NAMALWA (cell line): ENCODE results near the gene AAMP.
"Not testable (repeated sequence)": the region's sequence is repeated elsewhere in the genome, so short reads cannot be mapped to it uniquely, and the experiment has no call there.

Experiments used
- DNase-seq: peaks from one replicate; pipeline ENCODE4 v3.0.0-alpha.2; 2015; ENCODE audit warnings: low spot score

AAMP gene

DNA sequence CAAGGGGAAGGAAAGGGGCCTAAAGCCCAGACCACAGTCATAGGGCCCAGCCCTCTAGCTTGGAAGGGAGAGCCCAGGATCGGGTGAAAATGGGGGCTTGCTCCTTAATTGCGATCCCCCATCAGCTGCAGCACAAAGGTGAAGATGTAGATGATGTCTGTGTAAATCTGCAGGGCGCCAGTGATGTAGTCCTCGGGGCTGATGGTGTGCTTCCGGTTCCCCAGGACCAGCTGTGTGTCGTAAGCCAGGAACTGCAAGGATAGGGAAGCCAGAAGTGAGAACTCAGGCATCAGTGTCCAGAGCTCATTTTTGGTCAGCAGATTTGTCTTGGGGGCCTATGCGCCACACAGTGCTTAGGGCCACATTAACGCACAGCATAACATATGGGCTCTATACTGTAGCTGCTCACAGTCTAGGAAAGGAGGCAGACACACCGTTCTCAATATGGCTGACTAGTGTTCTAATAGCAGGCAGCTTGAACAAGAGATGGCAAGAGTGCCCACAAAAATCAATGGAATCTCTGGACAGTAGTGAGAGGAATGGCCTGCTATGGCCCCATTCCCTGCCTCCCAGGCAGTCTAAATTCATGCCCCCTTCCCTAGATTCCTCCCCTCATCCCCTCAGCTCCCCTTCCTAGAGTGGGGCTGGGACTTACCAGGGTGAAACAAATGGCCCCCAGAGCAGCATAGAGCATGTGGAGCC is 5.6 kb upstream of the AAMP start:
- DNase-seq: no peak

DNA sequence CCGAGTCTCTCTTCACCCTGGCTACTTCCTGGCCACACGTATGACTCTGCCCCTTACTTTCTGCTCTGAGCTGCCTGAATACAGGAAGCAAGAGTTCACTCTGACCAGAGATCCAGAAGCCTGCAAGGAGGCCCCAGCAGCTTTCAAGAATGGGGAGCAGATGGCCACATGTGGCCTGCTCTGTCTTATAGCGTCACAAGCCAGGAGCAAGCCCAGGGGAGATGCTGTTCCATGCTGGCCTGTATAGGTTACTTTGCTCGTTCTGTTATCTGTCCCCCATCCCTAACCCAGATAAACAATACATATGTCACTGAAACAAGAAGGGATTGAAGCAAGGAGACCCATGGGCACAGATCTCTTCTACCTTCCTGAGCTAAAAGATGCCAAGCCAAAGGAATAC is 4.6 kb upstream of the AAMP start:
- DNase-seq: no peak

DNA sequence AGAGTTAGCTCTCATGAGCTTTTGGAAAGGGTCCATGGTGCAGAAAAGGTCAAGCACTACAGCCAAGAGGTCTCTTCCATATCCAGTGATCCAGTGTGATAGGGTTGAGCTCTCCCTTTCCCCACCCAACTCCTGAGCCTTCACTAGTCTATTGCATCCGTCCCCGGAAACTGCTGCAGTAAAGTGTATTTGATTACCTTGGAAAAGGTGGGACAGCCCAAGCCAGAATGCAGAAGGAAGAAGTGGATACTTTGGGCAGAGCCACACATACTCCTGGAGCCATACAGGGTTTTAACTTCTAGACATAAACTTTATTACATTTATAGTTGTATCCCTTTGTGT is 3.9 kb upstream of the AAMP start:
- DNase-seq: no peak

DNA sequence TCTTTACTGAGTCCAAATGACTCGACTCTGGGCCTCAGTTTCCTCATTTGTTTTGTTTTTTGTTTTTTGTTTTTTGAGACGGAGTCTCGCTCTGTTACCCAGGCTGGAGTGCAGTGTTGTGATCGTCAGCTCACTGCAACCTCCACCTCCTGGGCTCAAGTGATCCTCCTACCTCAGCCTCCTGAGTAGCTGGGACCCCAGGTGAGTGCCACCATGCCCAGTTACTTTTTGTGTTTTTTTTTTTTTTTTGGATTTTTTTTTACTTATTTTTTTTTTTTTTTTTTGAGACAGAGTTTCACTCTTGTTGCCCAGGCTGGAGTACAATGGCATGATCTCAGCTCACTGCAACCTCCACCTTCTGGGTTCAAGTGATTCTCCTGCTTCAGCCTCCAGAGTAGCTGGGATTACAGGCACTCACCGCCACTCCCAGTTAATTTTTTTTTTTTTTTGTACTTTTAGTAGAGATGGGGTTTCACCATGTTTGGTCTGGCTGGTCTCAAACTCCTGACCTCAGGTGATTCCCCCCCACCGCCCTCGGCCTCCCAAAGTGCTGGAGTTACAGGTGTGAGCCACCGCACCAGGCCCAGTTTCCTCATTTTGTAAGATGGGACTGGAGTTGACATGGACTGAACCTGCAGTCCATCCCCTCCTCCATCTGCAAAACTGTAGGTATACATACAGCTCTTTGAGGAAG is 3.4 kb upstream of the AAMP start:
- not testable (repeated sequence) for DNase-seq

GRCh38 chr2:218272531-218273212 is 2.7 kb upstream of the AAMP start:
- DNase-seq: peak; percentile 92

DNA sequence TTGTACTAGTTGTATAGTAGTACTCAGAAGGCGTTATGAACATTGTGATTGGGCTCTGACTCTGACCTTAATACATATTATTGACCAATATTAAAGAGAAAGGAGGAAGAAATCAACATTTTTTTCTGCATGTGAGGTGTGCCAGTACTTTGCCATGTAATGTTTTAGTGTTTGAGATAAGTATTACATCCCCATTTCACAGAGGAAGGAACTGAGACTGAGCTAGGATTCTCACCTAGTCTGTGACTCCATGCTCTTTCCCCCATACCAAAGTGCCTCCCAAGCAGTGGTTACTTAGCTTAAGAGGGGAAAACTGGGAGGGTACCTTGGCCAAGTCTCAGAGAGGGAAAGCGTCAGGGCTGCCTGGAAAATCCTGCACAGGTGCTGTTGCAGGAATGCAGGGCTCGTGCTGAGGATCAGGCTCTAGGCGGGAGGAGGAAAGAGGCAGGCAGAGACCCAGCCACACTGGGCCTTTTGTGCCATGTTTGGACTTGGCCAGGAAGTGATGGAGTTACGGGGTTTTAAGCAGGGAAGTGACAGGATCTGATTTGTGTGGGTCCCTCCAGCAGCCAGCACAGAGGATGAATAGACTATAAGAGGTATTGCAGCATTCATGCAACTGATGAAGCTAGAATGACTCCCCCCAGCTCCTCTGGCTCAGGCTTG is 2.1 kb upstream of the AAMP start:
- peak; percentile 37 for DNase-seq

- DNase-seq: no peak
Observed at GRCh38 chr2:218271487-218271797, 1.5 kb upstream of the AAMP start.

- DNase-seq: peak; percentile 53
Observed at GRCh38 chr2:218270721-218271486, 967 bp upstream of the AAMP start.

- DNase-seq: no peak
Observed at GRCh38 chr2:218267259-218267658, 2.7 kb downstream of the AAMP start.

- no peak for DNase-seq
Observed at GRCh38 chr2:218266316-218266979, 3.5 kb downstream of the AAMP start.

DNA sequence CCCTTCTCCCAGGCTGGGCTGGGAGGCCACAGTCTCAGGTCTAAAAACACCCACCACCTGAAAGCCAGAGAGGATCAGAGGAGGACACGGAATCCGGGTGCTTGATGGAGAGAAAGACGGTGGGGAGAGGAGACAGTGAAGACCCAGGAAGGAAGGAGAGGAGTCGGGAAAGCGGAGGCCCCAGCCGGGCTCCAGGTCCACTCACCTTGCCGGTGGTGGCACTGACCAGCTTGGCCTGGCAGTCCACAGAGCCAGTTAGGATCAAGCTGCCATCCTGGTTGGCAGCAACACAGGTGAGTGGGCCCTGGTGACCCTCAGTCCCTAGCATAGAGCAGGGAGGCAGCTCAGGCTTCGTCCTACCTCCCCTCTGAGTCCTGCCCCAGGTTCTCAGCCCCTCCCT is 4.3 kb downstream of the AAMP start:
- DNase-seq: no peak

DNA sequence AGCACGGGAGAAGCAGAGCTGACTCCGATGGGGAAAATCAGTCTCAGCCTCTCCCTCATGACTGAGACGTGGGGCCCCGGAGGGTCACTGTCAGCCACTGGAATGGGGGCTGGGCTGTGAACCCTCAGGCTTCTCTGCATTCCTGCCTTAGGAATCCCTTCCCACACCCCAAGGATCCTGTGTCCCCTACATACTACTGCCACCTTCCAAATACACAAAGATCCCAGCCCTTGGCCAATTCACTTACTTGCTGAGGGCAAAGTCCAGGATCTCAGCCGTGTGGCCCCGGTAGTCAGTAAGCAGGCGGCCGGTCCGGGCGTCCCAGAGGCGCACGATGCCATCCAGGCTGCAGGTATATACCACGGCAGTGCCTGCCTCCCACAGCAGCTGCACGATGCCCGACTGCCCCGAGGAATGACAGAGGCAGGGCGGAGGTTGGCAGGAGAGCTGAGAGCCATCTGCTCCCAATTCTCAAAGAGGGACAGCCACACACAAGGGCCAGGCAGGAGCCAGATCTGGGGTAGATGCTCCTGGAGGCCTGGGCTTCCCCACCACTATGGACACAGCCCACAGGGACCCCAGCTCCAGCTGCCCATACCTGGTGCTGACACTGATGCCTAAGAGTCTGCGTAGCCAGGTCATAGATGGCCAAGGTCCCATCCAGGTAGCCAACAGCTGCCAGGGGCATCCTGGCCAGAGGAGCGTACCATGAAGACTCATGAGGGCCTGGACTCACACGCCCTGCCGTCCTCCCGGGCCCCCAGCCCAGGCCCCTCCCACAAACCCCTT is 5.0 kb downstream of the AAMP start:
- DNase-seq: no peak

- peak; percentile 38 for DNase-seq
Observed at GRCh38 chr2:218263817-218264641, 5.9 kb downstream of the AAMP start.

DNA sequence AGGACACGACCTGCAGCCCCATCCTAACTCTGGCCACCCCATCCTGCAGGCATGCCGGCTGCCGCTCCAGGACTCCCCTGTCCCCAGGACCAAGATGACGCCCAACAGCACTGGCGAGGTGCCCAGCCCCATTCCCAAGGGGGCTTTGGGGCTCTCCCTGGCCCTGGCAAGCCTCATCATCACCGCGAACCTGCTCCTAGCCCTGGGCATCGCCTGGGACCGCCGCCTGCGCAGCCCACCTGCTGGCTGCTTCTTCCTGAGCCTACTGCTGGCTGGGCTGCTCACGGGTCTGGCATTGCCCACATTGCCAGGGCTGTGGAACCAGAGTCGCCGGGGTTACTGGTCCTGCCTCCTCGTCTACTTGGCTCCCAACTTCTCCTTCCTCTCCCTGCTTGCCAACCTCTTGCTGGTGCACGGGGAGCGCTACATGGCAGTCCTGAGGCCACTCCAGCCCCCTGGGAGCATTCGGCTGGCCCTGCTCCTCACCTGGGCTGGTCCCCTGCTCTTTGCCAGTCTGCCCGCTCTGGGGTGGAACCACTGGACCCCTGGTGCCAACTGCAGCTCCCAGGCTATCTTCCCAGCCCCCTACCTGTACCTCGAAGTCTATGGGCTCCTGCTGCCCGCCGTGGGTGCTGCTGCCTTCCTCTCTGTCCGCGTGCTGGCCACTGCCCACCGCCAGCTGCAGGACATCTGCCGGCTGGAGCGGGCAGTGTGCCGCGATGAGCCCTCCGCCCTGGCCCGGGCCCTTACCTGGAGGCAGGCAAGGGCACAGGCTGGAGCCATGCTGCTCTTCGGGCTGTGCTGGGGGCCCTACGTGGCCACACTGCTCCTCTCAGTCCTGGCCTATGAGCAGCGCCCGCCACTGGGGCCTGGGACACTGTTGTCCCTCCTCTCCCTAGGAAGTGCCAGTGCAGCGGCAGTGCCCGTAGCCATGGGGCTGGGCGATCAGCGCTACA is 7.0 kb downstream of the AAMP start:
- no peak for DNase-seq

GRCh38 chr2:218262237-218262600 is 7.7 kb downstream of the AAMP start:
- no peak for DNase-seq

DNA sequence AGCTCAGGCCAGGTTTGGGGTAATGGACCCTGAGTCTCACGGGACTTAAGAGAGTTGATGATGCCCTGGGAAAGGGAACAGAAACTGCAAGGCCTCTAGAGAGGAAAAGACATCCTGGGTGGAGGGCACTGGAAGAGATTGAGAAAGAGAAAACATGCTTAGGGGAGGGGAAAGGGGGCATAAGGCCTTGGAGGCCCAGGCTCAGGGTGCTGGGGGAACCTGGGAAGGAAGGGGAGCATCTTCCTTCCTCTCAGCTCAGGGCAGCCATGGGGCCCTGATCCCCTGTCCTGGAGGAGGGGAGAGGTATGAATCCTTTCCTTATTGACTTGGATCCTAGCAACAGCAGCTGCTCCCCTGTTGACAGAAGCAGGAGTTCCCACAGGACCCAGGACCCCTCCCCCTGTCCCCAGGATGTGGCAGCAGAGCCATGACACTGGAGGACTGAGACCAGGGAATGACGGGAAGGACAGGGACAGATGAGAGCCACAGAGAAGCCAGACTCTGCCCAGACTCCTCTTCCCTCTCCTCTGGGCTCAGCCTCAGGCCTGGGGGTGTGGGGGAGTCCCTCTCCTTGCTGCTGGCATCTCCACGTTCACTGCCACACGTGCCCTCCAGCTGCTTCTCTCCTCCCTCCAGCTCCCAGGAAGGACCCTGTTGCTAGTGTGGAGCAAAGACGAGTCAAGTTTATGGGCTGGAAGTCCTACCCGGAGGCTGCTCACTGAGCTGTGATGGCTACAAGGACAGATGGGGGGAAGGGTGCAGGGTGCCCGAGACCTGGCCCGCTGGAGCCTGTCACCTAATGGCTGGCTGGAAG is 8.3 kb downstream of the AAMP start:
- peak; percentile 30 for DNase-seq

DNA sequence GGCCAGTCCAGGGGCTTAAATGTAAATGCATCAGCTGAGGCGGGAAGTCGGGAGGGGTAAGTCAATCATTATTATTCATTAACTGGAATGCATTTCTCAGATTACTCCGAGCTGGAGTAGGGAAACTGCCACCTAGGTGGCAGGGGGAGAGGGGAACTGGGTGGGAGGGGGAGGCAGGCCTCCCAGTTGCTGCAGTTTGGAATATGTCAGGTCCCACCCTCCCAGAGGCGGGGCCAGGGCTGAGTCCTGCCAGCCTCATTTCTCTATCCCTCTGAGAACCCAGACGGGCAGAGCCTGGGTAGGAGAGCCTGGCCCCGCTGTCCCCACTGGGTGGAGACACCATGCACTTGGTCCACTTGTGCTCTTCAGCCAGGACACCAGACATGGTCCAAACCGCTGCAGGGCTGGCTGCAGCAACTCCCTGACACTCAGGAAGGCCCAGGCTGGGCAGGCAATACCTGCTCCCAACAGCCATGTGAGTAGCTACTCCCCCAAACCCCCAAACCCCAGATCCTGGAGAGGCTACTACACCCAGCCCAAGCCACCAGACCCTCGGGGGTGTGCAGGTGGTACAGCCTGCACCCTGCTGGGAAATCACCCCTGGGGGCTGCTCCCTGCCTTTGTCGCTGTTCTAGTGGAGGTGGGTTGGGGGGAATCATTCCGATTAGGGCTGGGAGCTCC is 9.1 kb downstream of the AAMP start, which contains the start of gene GPBAR1:
Gene GPBAR1 (plus strand): TSS at position 274 of the 681 bp plus-strand sequence. CDS start 1,710 bp downstream, outside the sequence.
- no peak for DNase-seq
